ENCODE results near the gene DOK6. TPM values are rescaled to one million over a fixed set of nuclear protein-coding genes. Genes with fewer than 3 reads are reported as not detected.

DOK6 gene
- total and polyA plus RNA-seq, 2 of the 13 experiments (the other 11 are each of a cell fraction or from before 2014, with no cell fraction given): 17.0 to 17.2 TPM

- no peak overlapping the region for H3K4me3 ChIP-seq (replicated peaks in 1 of 3; ENCODE audit: insufficient read depth in 1 of 3, low read depth in 2 of 3, low read length in 3 of 3)
- no peaks in the 10 kb centered on the region for H3K27me3 ChIP-seq (ENCODE audit: control insufficient read depth in 1 of 2, insufficient read depth in 2 of 2, low read length in 2 of 2)
- no peak for DNase-seq (ENCODE audit: low spot score)
- H2AFZ ChIP-seq (ENCODE audit: low read length): no peak overlapping the region
- no peak overlapping the region for H3K9ac ChIP-seq (ENCODE audit: insufficient read depth, low read depth, low read length)
- intact Hi-C loops (cut with micrococcal nuclease; ENCODE audit: unreplicated experiment) (loop anchor here (5.0 kb wide), 1 partner anchor 88 kb away; the partner anchor contains the start of gene DOK6), in situ Hi-C loops (cut with HindIII; ENCODE audit: extremely low pct_ligation_motif_present, low pct_unique_long_range_greater_than_20kb) (no loop called here)
- no peak for ATAC-seq
- TF ChIP-seq ZBED4 (CRISPR knock-in tag; IDR thresholded peaks at IDR 0.05; ENCODE audit: borderline replicate concordance) (no peak), ZNF451 (CRISPR knock-in tag; IDR thresholded peaks at IDR 0.05) (no peak), SKI (IDR thresholded peaks at IDR 0.05; ENCODE audit: partially characterized antibody) (no peak), RBAK (CRISPR knock-in tag; IDR thresholded peaks at IDR 0.05) (no peak), ZBTB8A (CRISPR knock-in tag; IDR thresholded peaks at IDR 0.05; ENCODE audit: borderline replicate concordance, low read depth) (no peak), MAFK (conservative IDR thresholded peaks at IDR 0.05 in 1 of 2, IDR thresholded peaks at IDR 0.05 in 1 of 2; ENCODE audit: low read length in 2 of 2) (no peak), CREBL2 (CRISPR knock-in tag; IDR thresholded peaks at IDR 0.05; ENCODE audit: borderline replicate concordance) (no peak), E2F2 (CRISPR knock-in tag; IDR thresholded peaks at IDR 0.05; ENCODE audit: borderline replicate concordance) (no peak), ZNF331 (CRISPR knock-in tag; IDR thresholded peaks at IDR 0.05) (no peak), GTF2F1 (IDR thresholded peaks at IDR 0.05; ENCODE audit: low read length) (no peak), ZNF30 (CRISPR knock-in tag; IDR thresholded peaks at IDR 0.05) (no peak), NCOA5 (CRISPR knock-in tag; IDR thresholded peaks at IDR 0.05) (no peak), KAT8 (CRISPR knock-in tag; IDR thresholded peaks at IDR 0.05) (no peak), SRY (CRISPR knock-in tag; IDR thresholded peaks at IDR 0.05) (no peak), PAF1 (CRISPR knock-in tag; IDR thresholded peaks at IDR 0.05) (no peak), POLR2A (IDR thresholded peaks at IDR 0.05; ENCODE audit: insufficient read depth in 1 of 2, low read depth in 2 of 2, low read length in 2 of 2) (no peak), ZNF530 (CRISPR knock-in tag; IDR thresholded peaks at IDR 0.05; ENCODE audit: low read depth) (no peak), KDM5B (CRISPR knock-in tag; IDR thresholded peaks at IDR 0.05; ENCODE audit: borderline replicate concordance) (no peak)
- H4K20me1 ChIP-seq (ENCODE audit: insufficient read depth, low read length): no peaks in the 10 kb centered on the region
- peaks cover 3% of the 10 kb centered on the region for H3K79me2 ChIP-seq (ENCODE audit: insufficient read depth, low read length)
- H3K27ac ChIP-seq (ENCODE audit: extremely low read length, insufficient read depth, low read length): no peak overlapping the region
- no peak for FAIRE-seq
- no peak overlapping the region for H3K4me2 ChIP-seq (ENCODE audit: low read depth, low read length)
- peaks cover 12% of the 10 kb centered on the region; the same call in 1 of the 2 replicates for H3K4me1 ChIP-seq (ENCODE audit: insufficient read depth, low read length)
- ChIA-PET CTCF (ENCODE audit: low intra/inter-chr PET ratio, low total read pairs) (no interaction called here), POLR2A (no interaction called here)
- 0 out of 2 replicates have a peak, but pooled peaks cover 10% of the 10 kb centered on the region for H3K9me3 ChIP-seq (ENCODE audit: low read length)
- BruUV-seq (replicated peaks): no TSS peak
- WGBS (ENCODE audit: low lambda C conversion rate): 64% methylated on average over 1 of the region's 1 CpG
- 0 out of 5 replicates have a peak, but pooled peaks cover 0 to 3% of the 10 kb centered on the region in 2 experiments for H3K36me3 ChIP-seq (replicated peaks in 1 of 2; ENCODE audit: control insufficient read depth in 1 of 2, insufficient read depth in 2 of 2, low read length in 2 of 2)
Measured at GRCh38 chr18:69490072-69490471, 89.4 kb downstream of the DOK6 start.
